GM12878 (cell line): ENCODE results near the gene ARMH1. TPM values are rescaled to one million over a fixed set of nuclear protein-coding genes. Genes with fewer than 3 reads are reported as not detected.

ENCODE experiments used
- CEBPB ChIP-seq, 2 experiments: fragments of 150-350 bp in 1 of 2; IDR thresholded peaks; 2 replicates each; pipeline ENCODE4 v1.6.1; 2012 to 2014; ENCODE audit warnings: low read depth in 2 of 2, low read length in 2 of 2, borderline replicate concordance in 1 of 2, inconsistent platforms in 1 of 2
- CEBPZ ChIP-seq: fragments of 150-350 bp; IDR thresholded peaks from 2 replicates; pipeline ENCODE4 v1.6.1; 2016; ENCODE audit warnings: low read depth, low read length
- DPF2 ChIP-seq: fragments of 450-650 bp; IDR thresholded peaks from 2 replicates; pipeline ENCODE4 v1.6.1; 2017; ENCODE audit warnings: mild to moderate bottlenecking
- EED ChIP-seq: sonication (generic); IDR thresholded peaks from 2 replicates; pipeline ENCODE4 v1.6.1; 2016; ENCODE audit warnings: antibody characterized with exemption, low read depth
- ETV6 ChIP-seq, 2 experiments: fragments of 450-650 bp in 1 of 2; IDR thresholded peaks in 1 of 2; conservative IDR thresholded peaks in 1 of 2; 2 replicates each; pipeline ENCODE4 v1.6.1; 2014; ENCODE audit warnings: antibody characterized with exemption in 1 of 2, borderline replicate concordance in 1 of 2, low read depth in 1 of 2, mild to moderate bottlenecking in 1 of 2, moderate library complexity in 1 of 2
- EZH2 ChIP-seq: IDR thresholded peaks from 2 replicates; pipeline ENCODE4 v1.6.1; 2012; ENCODE audit warnings: low read depth, mild to moderate bottlenecking, control low read depth, inconsistent platforms, low read length, borderline replicate concordance; ENCODE audit not compliant: control insufficient read depth
- HDAC6 ChIP-seq: fragments of 200-600 bp; sonication (generic); IDR thresholded peaks from one replicate; pipeline ENCODE4 v1.8.0; 2017; ENCODE audit warnings: antibody characterized with exemption; ENCODE audit not compliant: unreplicated experiment
- IKZF1 ChIP-seq: fragments of 450-650 bp; conservative IDR thresholded peaks from 2 replicates; pipeline ENCODE4 v1.6.1; 2017; ENCODE audit warnings: antibody characterized with exemption, mild to moderate bottlenecking
- MYB ChIP-seq: fragments of 150-350 bp; IDR thresholded peaks from 2 replicates; pipeline ENCODE4 v1.6.1; 2014; ENCODE audit warnings: mild to moderate bottlenecking, low read depth, low read length, borderline replicate concordance
- MYC ChIP-seq: IDR thresholded peaks from 2 replicates; pipeline ENCODE4 v1.6.1; 2011; ENCODE audit warnings: mild to moderate bottlenecking, low read length, moderate library complexity, inconsistent platforms; ENCODE audit not compliant: insufficient read depth, insufficient replicate concordance, insufficient read length, severe bottlenecking
- NFXL1 ChIP-seq: fragments of 450-650 bp; IDR thresholded peaks from 2 replicates; pipeline ENCODE4 v1.6.1; 2017; ENCODE audit warnings: antibody characterized with exemption, mild to moderate bottlenecking, borderline replicate concordance
- NKRF ChIP-seq: fragments of 450-650 bp; conservative IDR thresholded peaks from 2 replicates; pipeline ENCODE4 v1.6.1; 2017; ENCODE audit warnings: mild to moderate bottlenecking, moderate library complexity
- PAX5 ChIP-seq: IDR thresholded peaks from 2 replicates; pipeline ENCODE4 v1.6.1; 2011; ENCODE audit warnings: low read depth, low read length, borderline replicate concordance
- PKNOX1 ChIP-seq: fragments of 450-650 bp; IDR thresholded peaks from 2 replicates; pipeline ENCODE4 v1.6.1; 2016; ENCODE audit warnings: mild to moderate bottlenecking
- POLR2AphosphoS2 ChIP-seq: IDR thresholded peaks from 2 replicates; pipeline ENCODE4 v1.6.1; 2011; ENCODE audit warnings: low read depth, mild to moderate bottlenecking, low read length, improper control_type of control experiment, moderate library complexity
- POU2F2 ChIP-seq: IDR thresholded peaks from 3 replicates; pipeline ENCODE4 v1.6.1; 2011; ENCODE audit warnings: low read depth, mild to moderate bottlenecking, low read length, borderline replicate concordance
- RCOR1 ChIP-seq: conservative IDR thresholded peaks from 2 replicates; pipeline ENCODE4 v1.6.1; 2012; ENCODE audit warnings: low read depth, low read length, improper control_type of control experiment
- RUNX3 ChIP-seq: IDR thresholded peaks from 2 replicates; pipeline ENCODE4 v1.6.1; 2012; ENCODE audit warnings: low read length, inconsistent platforms
- SUPT20H ChIP-seq: IDR thresholded peaks from 2 replicates; pipeline ENCODE4 v1.6.1; 2011; ENCODE audit warnings: low read depth, mild to moderate bottlenecking, low read length, moderate library complexity, borderline replicate concordance; ENCODE audit not compliant: control insufficient read depth
- USF1 ChIP-seq: IDR thresholded peaks from 2 replicates; pipeline ENCODE4 v1.6.1; 2011; ENCODE audit warnings: borderline replicate concordance, low read depth, mild to moderate bottlenecking, moderate library complexity, mixed read lengths, low read length; ENCODE audit not compliant: insufficient read depth; ENCODE audit errors: extremely low read length
- ZNF24 ChIP-seq: fragments of 450-650 bp; IDR thresholded peaks from 2 replicates; pipeline ENCODE4 v1.6.1; 2017; ENCODE audit warnings: antibody characterized with exemption, mild to moderate bottlenecking
- polyA plus RNA-seq, 11 experiments: library from polyadenylated mRNA; depleted of rRNA in 4 of 11; unstranded in 6 of 11; stranded (reverse) in 5 of 11; fragments of >200 nt; fragmentation: Nextera tagmentation in 4 of 11; fragmentation: Illumina TruSeq in 1 of 11; extraction: Ambion mirVana in 4 of 11; extraction: Trizol in 1 of 11; gene quantifications; 1 replicate in 1 of 11; 2 replicates in 10 of 11; pipeline versions ENCODE4 v1.2.1 to v1.2.3, GENCODE V29; 2011 to 2016; ENCODE audit warnings: inconsistent platforms in 2 of 11, missing spikeins in 2 of 11, low read depth in 1 of 11
- total RNA-seq, 4 experiments: library from RNA; depleted of rRNA in 3 of 4; stranded (reverse); fragments of >200 nt in 3 of 4; fragmentation: Illumina TruSeq in 1 of 4; extraction: Trizol in 1 of 4; gene quantifications; 2 replicates each; pipeline versions ENCODE4 v1.2.1 to v1.2.3, GENCODE V29; 2013 to 2021

The ARMH1 gene
- total and polyA plus RNA-seq, 10 of the 15 experiments (the other 5 are each of a cell fraction or from before 2014, with no cell fraction given): 0.93 to 43.9 (median 8.2) TPM

DNA sequence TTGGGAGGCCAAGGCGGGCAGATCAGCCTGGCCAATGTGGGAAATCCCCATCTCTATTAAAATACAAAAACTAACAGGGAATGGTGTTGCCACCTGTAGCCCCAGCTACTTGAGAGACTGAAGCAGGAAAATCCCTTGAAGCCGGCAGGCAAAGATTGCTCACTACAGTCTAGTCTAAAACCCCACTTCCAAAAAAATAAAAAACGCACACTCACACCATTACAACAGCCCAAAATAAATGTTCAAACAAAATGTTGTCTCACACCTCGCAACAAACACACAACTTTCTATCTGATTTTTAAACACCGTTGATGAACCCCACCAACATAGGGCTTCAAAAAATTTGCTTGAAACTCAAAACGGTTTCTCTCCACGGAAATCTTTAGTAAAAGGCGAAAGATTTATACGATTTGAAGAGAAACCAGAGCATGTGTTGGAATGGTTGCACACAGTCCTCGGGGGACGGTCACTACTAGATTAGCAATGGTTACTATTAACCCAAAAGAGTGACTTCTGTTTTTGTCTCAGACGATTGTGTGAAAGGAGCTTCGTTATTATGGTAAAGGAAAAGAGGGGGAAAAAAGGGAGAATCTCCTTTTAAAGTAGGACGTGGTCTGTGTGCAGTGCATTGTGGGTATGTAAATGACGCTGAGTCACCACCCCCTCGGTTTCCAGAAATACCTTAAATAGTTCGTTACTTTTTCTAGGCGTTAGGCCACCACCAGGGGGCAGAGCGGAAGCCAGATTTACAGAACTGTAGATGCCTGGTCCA is 56.4 kb downstream of the ARMH1 start, which contains the start of gene RNU5D-1 (continued):
- TF ChIP-seq NFXL1 (no peak), HDAC6 (peak; percentile 92), ZNF24 (0 out of 2 replicates have a peak, but pooled peaks have one; percentile 49), EZH2 (no peak), CEBPZ (peak; percentile 58; the same call in 1 of the 2 replicates), EED (peak; percentile 97), SUPT20H (no peak), DPF2 (0 out of 2 replicates have a peak, but pooled peaks have one; percentile 32), PKNOX1 (no peak; the same call in 1 of the 2 replicates), RUNX3 (peak; percentile 66), USF1 (no peak), NKRF (peak; percentile 26; the same call in 1 of the 2 replicates), MYC (no peak), PAX5 (peak; percentile 30; the same call in 1 of the 2 replicates), POU2F2 (peak; percentile 99), ETV6 (conservative IDR thresholded peaks at IDR 0.05 in 1 of 2, IDR thresholded peaks at IDR 0.05 in 1 of 2; ENCODE audit: borderline replicate concordance in 1 of 2, low read depth in 1 of 2) (peak in 1 of 2 experiments; percentile 46; a peak in 1 of 4 replicates), IKZF1 (peak; percentile 94), RCOR1 (no peak), MYB (no peak; the same call in none of the 2 replicates), POLR2AphosphoS2 (peak; percentile 99), CEBPB (IDR thresholded peaks at IDR 0.05; ENCODE audit: borderline replicate concordance in 1 of 2, low read depth in 2 of 2, low read length in 2 of 2) (peak in 1 of 2 experiments; percentile 99; a peak in 2 of 4 replicates)
